ENCODE data around the gene TFF3. TPM values are rescaled to one million over a fixed set of nuclear protein-coding genes. Genes with fewer than 3 reads are reported as not detected.

Gene TFF3
- total RNA-seq, 5 donors from 2014 or later (not counting 1 experiment from before 2014, with no cell fraction given), result 1.3 to 1.7 TPM; not detected in 3

GRCh38 chr21:42290505-42290904 lies 24.7 kb downstream of the TFF3 start:
- Mint-ChIP-seq H3K9me3 (no peaks in the 10 kb centered on the region), H3K4me3 (no peak overlapping the region), H3K36me3 (peaks cover 59% of the 10 kb centered on the region), H3K27me3 (no peaks in the 10 kb centered on the region), H3K4me1 (peaks cover 0 to 3% (median 0%) of the 10 kb centered on the region in 3 donors), H3K27ac (no peak overlapping the region)
- CTCF ChIA-PET, result no interaction called here
- no peaks in the 10 kb centered on the region for H3K27me3 ChIP-seq (replicated peaks in 1 of 2; ENCODE audit: control insufficient read depth in 2 of 2, extremely low read depth in 1 of 2, insufficient read depth in 2 of 2, low read length in 1 of 2)
- H3K27ac ChIP-seq (ENCODE audit: low read length), result no peak overlapping the region
- no peaks in the 10 kb centered on the region for H3K9me3 ChIP-seq
- ATAC-seq (replicated peaks in 1 of 4) (no peak), DNase-seq (no peak)
- 100% methylated on average over 1 of the region's 3 CpGs for WGBS (ENCODE audit: insufficient coverage)
- H3K4me1 ChIP-seq (ENCODE audit: control insufficient read depth in 1 of 2, extremely low read depth in 1 of 2, insufficient read depth in 2 of 2, low read length in 2 of 2), result no peaks in the 10 kb centered on the region
- H3K4me3 ChIP-seq (ENCODE audit: control insufficient read depth in 1 of 2, extremely low read depth in 1 of 2, low read length in 1 of 2), result no peak overlapping the region
- peaks cover 42 to 73% of the 10 kb centered on the region in 2 donors for H3K36me3 ChIP-seq (ENCODE audit: control insufficient read depth in 2 of 2, extremely low read depth in 1 of 2, insufficient read depth in 1 of 2, low read length in 1 of 2)
- POLR2A ChIA-PET, result no interaction called here

GRCh38 chr21:42289926-42290325 lies 25.3 kb downstream of the TFF3 start:
- Mint-ChIP-seq H3K36me3 (peaks cover 58% of the 10 kb centered on the region), H3K4me1 (no peaks in the 10 kb centered on the region), H3K27me3 (no peaks in the 10 kb centered on the region), H3K9me3 (no peaks in the 10 kb centered on the region), H3K27ac (peak overlapping the region in 1 of 2 donors; percentile 48), H3K4me3 (no peak overlapping the region)
- no peak overlapping the region for H3K4me3 ChIP-seq (ENCODE audit: control insufficient read depth in 1 of 2, extremely low read depth in 1 of 2, low read length in 1 of 2)
- ATAC-seq (replicated peaks in 1 of 4) (no peak), DNase-seq (no peak)
- no peak overlapping the region for H3K27ac ChIP-seq (ENCODE audit: low read length)
- H3K27me3 ChIP-seq (replicated peaks in 1 of 2; ENCODE audit: control insufficient read depth in 2 of 2, extremely low read depth in 1 of 2, insufficient read depth in 2 of 2, low read length in 1 of 2), result no peaks in the 10 kb centered on the region
- ChIA-PET CTCF (no interaction called here), POLR2A (no interaction called here)
- WGBS (ENCODE audit: insufficient coverage), result 95% methylated on average over 16 of the region's 18 CpGs
- H3K9me3 ChIP-seq, result no peaks in the 10 kb centered on the region
- peaks cover 43 to 77% of the 10 kb centered on the region in 2 donors for H3K36me3 ChIP-seq (ENCODE audit: control insufficient read depth in 2 of 2, extremely low read depth in 1 of 2, insufficient read depth in 1 of 2, low read length in 1 of 2)
- H3K4me1 ChIP-seq (ENCODE audit: control insufficient read depth in 1 of 2, extremely low read depth in 1 of 2, insufficient read depth in 2 of 2, low read length in 2 of 2), result no peaks in the 10 kb centered on the region

GRCh38 chr21:42288962-42289361 lies 26.2 kb downstream of the TFF3 start:
- Histone ChIP-seq H3K36me3 (ENCODE audit: control insufficient read depth in 2 of 2, extremely low read depth in 1 of 2, insufficient read depth in 1 of 2, low read length in 1 of 2) (peaks cover 48 to 77% of the 10 kb centered on the region in 2 donors), H3K27me3 (replicated peaks in 1 of 2; ENCODE audit: control insufficient read depth in 2 of 2, extremely low read depth in 1 of 2, insufficient read depth in 2 of 2, low read length in 1 of 2) (no peaks in the 10 kb centered on the region), H3K4me1 (ENCODE audit: control insufficient read depth in 1 of 2, extremely low read depth in 1 of 2, insufficient read depth in 2 of 2, low read length in 2 of 2) (no peaks in the 10 kb centered on the region), H3K9me3 (no peaks in the 10 kb centered on the region), H3K27ac (ENCODE audit: low read length) (no peak overlapping the region), H3K4me3 (ENCODE audit: control insufficient read depth in 1 of 2, extremely low read depth in 1 of 2, low read length in 1 of 2) (no peak overlapping the region)
- Mint-ChIP-seq H3K27me3 (no peaks in the 10 kb centered on the region), H3K4me3 (no peak overlapping the region), H3K4me1 (no peaks in the 10 kb centered on the region), H3K9me3 (no peaks in the 10 kb centered on the region), H3K36me3 (peaks cover 57% of the 10 kb centered on the region), H3K27ac (no peak overlapping the region)
- WGBS (ENCODE audit: insufficient coverage), result 100% methylated on average over 1 of the region's 5 CpGs
- ATAC-seq (replicated peaks in 1 of 4) (no peak), DNase-seq (no peak)
- ChIA-PET CTCF (no interaction called here), POLR2A (no interaction called here)

- ChIA-PET POLR2A (no interaction called here), CTCF (no interaction called here)
- ATAC-seq (replicated peaks in 1 of 4), result no peak
- no peak overlapping the region for H3K4me3 Mint-ChIP-seq
- no peak for DNase-seq
- Histone ChIP-seq H3K36me3 (ENCODE audit: control insufficient read depth in 2 of 2, extremely low read depth in 1 of 2, insufficient read depth in 1 of 2, low read length in 1 of 2) (peaks cover 45 to 78% of the 10 kb centered on the region in 2 donors), H3K4me3 (ENCODE audit: control insufficient read depth in 1 of 2, extremely low read depth in 1 of 2, low read length in 1 of 2) (no peak overlapping the region), H3K4me1 (ENCODE audit: control insufficient read depth in 1 of 2, extremely low read depth in 1 of 2, insufficient read depth in 2 of 2, low read length in 2 of 2) (no peaks in the 10 kb centered on the region), H3K27ac (ENCODE audit: low read length) (no peak overlapping the region), H3K27me3 (replicated peaks in 1 of 2; ENCODE audit: control insufficient read depth in 2 of 2, extremely low read depth in 1 of 2, insufficient read depth in 2 of 2, low read length in 1 of 2) (no peaks in the 10 kb centered on the region), H3K9me3 (no peaks in the 10 kb centered on the region)
- peaks cover 65% of the 10 kb centered on the region for H3K36me3 Mint-ChIP-seq
- no peaks in the 10 kb centered on the region for H3K4me1 Mint-ChIP-seq
- no peak overlapping the region for H3K27ac Mint-ChIP-seq
- 96% methylated on average over 33 of the region's 36 CpGs for WGBS (ENCODE audit: insufficient coverage)
- H3K27me3 Mint-ChIP-seq, result no peaks in the 10 kb centered on the region
- H3K9me3 Mint-ChIP-seq, result no peaks in the 10 kb centered on the region
Measured at GRCh38 chr21:42287193-42288083, 27.8 kb downstream of the TFF3 start.

GRCh38 chr21:42286416-42286815 lies 28.8 kb downstream of the TFF3 start:
- Mint-ChIP-seq H3K4me3 (no peak overlapping the region), H3K27me3 (no peaks in the 10 kb centered on the region), H3K27ac (peak overlapping the region; percentile 39 to 60), H3K9me3 (no peaks in the 10 kb centered on the region), H3K36me3 (peaks cover 69% of the 10 kb centered on the region), H3K4me1 (no peaks in the 10 kb centered on the region)
- H3K4me3 ChIP-seq (ENCODE audit: control insufficient read depth in 1 of 2, extremely low read depth in 1 of 2, low read length in 1 of 2), result no peak overlapping the region
- ChIA-PET POLR2A (no interaction called here), CTCF (no interaction called here)
- no peak for DNase-seq
- no peaks in the 10 kb centered on the region for H3K9me3 ChIP-seq
- 74% methylated on average over 9 of the region's 12 CpGs for WGBS (ENCODE audit: insufficient coverage)
- no peaks in the 10 kb centered on the region for H3K27me3 ChIP-seq (replicated peaks in 1 of 2; ENCODE audit: control insufficient read depth in 2 of 2, extremely low read depth in 1 of 2, insufficient read depth in 2 of 2, low read length in 1 of 2)
- no peak overlapping the region for H3K27ac ChIP-seq (ENCODE audit: low read length)
- H3K36me3 ChIP-seq (ENCODE audit: control insufficient read depth in 2 of 2, extremely low read depth in 1 of 2, insufficient read depth in 1 of 2, low read length in 1 of 2), result peaks cover 42 to 82% of the 10 kb centered on the region in 2 donors
- no peaks in the 10 kb centered on the region for H3K4me1 ChIP-seq (ENCODE audit: control insufficient read depth in 1 of 2, extremely low read depth in 1 of 2, insufficient read depth in 2 of 2, low read length in 2 of 2)
- ATAC-seq (replicated peaks in 1 of 4), result no peak

GRCh38 chr21:42285569-42286245 lies 29.5 kb downstream of the TFF3 start:
- Mint-ChIP-seq H3K9me3 (no peaks in the 10 kb centered on the region), H3K36me3 (peaks cover 64% of the 10 kb centered on the region), H3K27ac (peak overlapping the region in 1 of 2 donors; percentile 60), H3K4me3 (no peak overlapping the region), H3K27me3 (no peaks in the 10 kb centered on the region), H3K4me1 (no peaks in the 10 kb centered on the region)
- Histone ChIP-seq H3K4me1 (ENCODE audit: control insufficient read depth in 1 of 2, extremely low read depth in 1 of 2, insufficient read depth in 2 of 2, low read length in 2 of 2) (no peaks in the 10 kb centered on the region), H3K4me3 (ENCODE audit: control insufficient read depth in 1 of 2, extremely low read depth in 1 of 2, low read length in 1 of 2) (no peak overlapping the region), H3K36me3 (ENCODE audit: control insufficient read depth in 2 of 2, extremely low read depth in 1 of 2, insufficient read depth in 1 of 2, low read length in 1 of 2) (peaks cover 35 to 82% of the 10 kb centered on the region in 2 donors), H3K27me3 (replicated peaks in 1 of 2; ENCODE audit: control insufficient read depth in 2 of 2, extremely low read depth in 1 of 2, insufficient read depth in 2 of 2, low read length in 1 of 2) (no peaks in the 10 kb centered on the region), H3K27ac (ENCODE audit: low read length) (no peak overlapping the region), H3K9me3 (no peaks in the 10 kb centered on the region)
- DNase-seq, result no peak
- ChIA-PET POLR2A (no interaction called here), CTCF (no interaction called here)
- WGBS (ENCODE audit: insufficient coverage), result 75% methylated on average over 9 of the region's 13 CpGs
- ATAC-seq (replicated peaks in 1 of 4), result no peak

Data from T-cell (primary cell).